IMR-90 (cell line): ENCODE measurements around the gene STAG1. TPM values are rescaled to one million over a fixed set of nuclear protein-coding genes. Genes with fewer than 3 reads are reported as not detected.
"Not testable (repeated sequence)": the region's sequence is repeated elsewhere in the genome, so short reads cannot be mapped to it uniquely, and the experiment has no call there.

Experiments
- ATAC-seq: fragments of 200-7000 bp; cut with Tn5 transposase; 2 replicates; pipeline ENCODE4 v1.9.1; 2020; ENCODE audit warnings: low read depth, mild to moderate bottlenecking, moderate library complexity
- BruUV-seq: library from RNA; stranded (reverse); fragments of 400-500 nt; replicated peaks from 2 replicates; lab custom pipeline; 2021; lab: Mats Ljungman, UMichigan
- CTCF ChIA-PET: fragments of 300-600 bp; formaldehyde crosslinking; extraction: SDS; loops from one replicate; lab custom pipeline; 2021; ENCODE audit warnings: antibody characterized with exemption; lab: Yijun Ruan, JAX
- POLR2A ChIA-PET: fragments of 300-600 bp; sonication (Branson Sonifier 250); formaldehyde crosslinking; loops from one replicate; lab custom pipeline; 2022; ENCODE audit warnings: antibody characterized with exemption; ENCODE audit not compliant: unreplicated experiment; lab: Charles Lee
- DNase-seq: peaks from one replicate; pipeline ENCODE4 v3.0.0; 2013
- H2AFZ ChIP-seq: replicated peaks from 2 replicates; pipeline ENCODE3; 2013; ENCODE audit warnings: low read length, mild to moderate bottlenecking; ENCODE audit not compliant: poor library complexity
- H2AK5ac ChIP-seq: 2 replicates; pipeline ENCODE4 v1.6.1; 2013; ENCODE audit warnings: low read depth, low read length, inconsistent platforms
- H2AK9ac ChIP-seq: replicated peaks from 2 replicates; pipeline ENCODE3; 2013; ENCODE audit warnings: mild to moderate bottlenecking, low read depth, low read length, moderate library complexity; ENCODE audit not compliant: poor library complexity
- H2BK120ac ChIP-seq: 2 replicates; pipeline ENCODE4 v1.6.1; 2013; ENCODE audit warnings: low read depth, low read length, inconsistent platforms
- H2BK15ac ChIP-seq: 3 replicates; pipeline ENCODE4 v1.6.1; 2013; ENCODE audit warnings: low read depth, low read length, inconsistent platforms
- H2BK20ac ChIP-seq: 2 replicates; pipeline ENCODE4 v1.6.1; 2013; ENCODE audit warnings: low read depth, mild to moderate bottlenecking, inconsistent platforms, low read length, moderate library complexity
- H2BK5ac ChIP-seq: 2 replicates; pipeline ENCODE4 v1.6.1; 2013; ENCODE audit warnings: mild to moderate bottlenecking, low read depth, low read length, inconsistent platforms; ENCODE audit not compliant: poor library complexity, severe bottlenecking
- H3K14ac ChIP-seq: replicated peaks from 2 replicates; pipeline ENCODE4 v1.6.1; 2013; ENCODE audit warnings: low read depth, low read length, inconsistent platforms
- H3K18ac ChIP-seq: 2 replicates; pipeline ENCODE4 v1.6.1; 2013; ENCODE audit warnings: low read depth, low read length, control low read depth
- H3K23ac ChIP-seq: 2 replicates; pipeline ENCODE4 v1.6.1; 2013; ENCODE audit warnings: low read depth, low read length, inconsistent platforms
- H3K27ac ChIP-seq: 2 replicates; pipeline ENCODE4 v1.5.1; 2013; ENCODE audit warnings: mild to moderate bottlenecking, control low read depth, low read length; ENCODE audit not compliant: insufficient read depth
- H3K27me3 ChIP-seq: 2 replicates; pipeline ENCODE4 v1.6.1; 2013; ENCODE audit warnings: low read length; ENCODE audit not compliant: control insufficient read depth, insufficient read depth
- H3K36me3 ChIP-seq: 2 replicates; pipeline ENCODE4 v1.6.1; 2013; ENCODE audit warnings: low read length, mixed read lengths; ENCODE audit not compliant: control insufficient read depth, insufficient read depth
- H3K4ac ChIP-seq: 2 replicates; pipeline ENCODE4 v1.6.1; 2013; ENCODE audit warnings: low read depth, low read length, inconsistent platforms
- H3K4me1 ChIP-seq: 2 replicates; pipeline ENCODE4 v1.6.1; 2013; ENCODE audit warnings: low read length, mixed read lengths; ENCODE audit not compliant: control insufficient read depth, insufficient read depth
- H3K4me2 ChIP-seq: 2 replicates; pipeline ENCODE4 v1.6.1; 2013; ENCODE audit warnings: low read depth, mild to moderate bottlenecking, control low read depth, low read length, moderate library complexity
- H3K4me3 ChIP-seq: 2 replicates; pipeline ENCODE4 v1.5.1; 2013; ENCODE audit warnings: low read depth, mild to moderate bottlenecking, control low read depth, low read length, moderate library complexity; ENCODE audit not compliant: insufficient read depth
- H3K56ac ChIP-seq: 2 replicates; pipeline ENCODE4 v1.6.1; 2013; ENCODE audit warnings: low read length, inconsistent platforms; ENCODE audit not compliant: insufficient read depth; ENCODE audit errors: extremely low read depth
- H3K79me1 ChIP-seq, 2 experiments: 2 replicates each; pipeline ENCODE4 v1.6.1; 2013; ENCODE audit warnings: low read length in 2 of 2, inconsistent platforms in 1 of 2, low read depth in 1 of 2
- H3K9ac ChIP-seq: 2 replicates; pipeline ENCODE4 v1.6.1; 2013; ENCODE audit warnings: low read depth, low read length, control low read depth
- H3K9me1 ChIP-seq: 2 replicates; pipeline ENCODE4 v1.6.1; 2013; ENCODE audit warnings: low read length, inconsistent platforms; ENCODE audit not compliant: insufficient read depth
- H3K9me3 ChIP-seq: 2 replicates; pipeline ENCODE4 v1.6.1; 2013; ENCODE audit warnings: low read length; ENCODE audit not compliant: control insufficient read depth, insufficient read depth
- H4K20me1 ChIP-seq: 2 replicates; pipeline ENCODE4 v1.6.1; 2013; ENCODE audit warnings: low read length, inconsistent platforms; ENCODE audit not compliant: insufficient read depth
- H4K5ac ChIP-seq: 2 replicates; pipeline ENCODE4 v1.6.1; 2013; ENCODE audit warnings: mild to moderate bottlenecking, low read depth, low read length, control low read depth
- H4K8ac ChIP-seq, 2 experiments: 2 replicates each; pipeline ENCODE4 v1.6.1; 2013; ENCODE audit warnings: low read depth in 2 of 2, low read length in 2 of 2, control low read depth in 1 of 2, inconsistent platforms in 1 of 2
- H4K91ac ChIP-seq: 2 replicates; pipeline ENCODE4 v1.6.1; 2013; ENCODE audit warnings: low read depth, low read length, inconsistent platforms; ENCODE audit not compliant: insufficient read depth
- BHLHE40 ChIP-seq: fragments of 150-350 bp; IDR thresholded peaks from 2 replicates; pipeline ENCODE4 v1.6.1; 2016; ENCODE audit warnings: mild to moderate bottlenecking, low read depth, low read length
- CEBPB ChIP-seq: IDR thresholded peaks from 2 replicates; pipeline ENCODE4 v1.6.1; 2012; ENCODE audit warnings: low read depth, low read length, improper control_type of control experiment
- CHD1 ChIP-seq: IDR thresholded peaks from 2 replicates; pipeline ENCODE4 v1.6.1; 2012; ENCODE audit warnings: low read depth, low read length, improper control_type of control experiment
- FOS ChIP-seq: fragments of 150-350 bp; IDR thresholded peaks from 2 replicates; pipeline ENCODE4 v1.6.1; 2016; ENCODE audit warnings: low read depth, low read length
- MAFK ChIP-seq: IDR thresholded peaks from 2 replicates; pipeline ENCODE4 v1.6.1; 2012; ENCODE audit warnings: low read depth, low read length, improper control_type of control experiment
- MAZ ChIP-seq: IDR thresholded peaks from 2 replicates; pipeline ENCODE4 v1.6.1; 2012; ENCODE audit warnings: low read depth, mild to moderate bottlenecking, low read length, improper control_type of control experiment, moderate library complexity, borderline replicate concordance
- MXI1 ChIP-seq: IDR thresholded peaks from 2 replicates; pipeline ENCODE4 v1.6.1; 2012; ENCODE audit warnings: low read depth, mild to moderate bottlenecking, low read length, moderate library complexity, borderline replicate concordance
- NFE2L2 ChIP-seq: fragments of 150-350 bp; IDR thresholded peaks from 2 replicates; pipeline ENCODE4 v1.6.1; 2016; ENCODE audit warnings: low read depth, mild to moderate bottlenecking, low read length
- POLR2A ChIP-seq: IDR thresholded peaks from 2 replicates; pipeline ENCODE4 v1.6.1; 2012; ENCODE audit warnings: mild to moderate bottlenecking, low read depth, low read length
- RAD21 ChIP-seq: IDR thresholded peaks from 2 replicates; pipeline ENCODE4 v1.6.1; 2012; ENCODE audit warnings: low read length, improper control_type of control experiment
- RCOR1 ChIP-seq: IDR thresholded peaks from 2 replicates; pipeline ENCODE4 v1.6.1; 2012; ENCODE audit warnings: mild to moderate bottlenecking, low read length, improper control_type of control experiment; ENCODE audit not compliant: insufficient replicate concordance
- RFX5 ChIP-seq: IDR thresholded peaks from 2 replicates; pipeline ENCODE4 v1.8.0; 2012; ENCODE audit warnings: low read depth, mild to moderate bottlenecking, low read length, moderate library complexity
- SMC3 ChIP-seq: fragments of 150-350 bp; IDR thresholded peaks from 2 replicates; pipeline ENCODE4 v1.6.1; 2016; ENCODE audit warnings: low read depth, mild to moderate bottlenecking, antibody characterized with exemption, low read length, moderate library complexity
- WGBS, 2 experiments: methylation state at CpG; one replicate each; pipeline versions ENCODE4 v1.1.5 to v1.1.7; 2013; ENCODE audit warnings: missing lambda C conversion rate in 2 of 2; ENCODE audit not compliant: insufficient read length in 1 of 2; ENCODE audit errors: extremely low coverage in 2 of 2; 5-methylcytosine and 5-hydroxymethylcytosine counted together
- dilution Hi-C: fragments of 300-500 bp; cut with HindIII; formaldehyde crosslinking; loops from one replicate; pipeline ENCODE4 v1.14.3; 2018; ENCODE audit warnings: low sequenced_read_pairs; ENCODE audit not compliant: unreplicated experiment
- in situ Hi-C: fragments of 300-500 bp; cut with MboI; formaldehyde crosslinking; loops from 3 replicates; pipeline ENCODE4 v1.14.3; 2019; ENCODE audit warnings: low sequenced_read_pairs, inconsistent platforms, mixed read lengths
- intact Hi-C: fragments of 100-400 bp; cut with micrococcal nuclease; formaldehyde crosslinking; loops from 2 replicates; pipeline ENCODE4 v1.10.0; 2022
- polyA plus RNA-seq, 3 experiments: library from polyadenylated mRNA; depleted of rRNA; stranded (reverse); fragments of >200 nt; gene quantifications; 2 replicates each; pipeline ENCODE4 v1.2.3, GENCODE V29; 2012; ENCODE audit warnings: low replicate concordance in 1 of 3
- total RNA-seq: library from RNA; depleted of rRNA; stranded (reverse); fragments of >200 nt; gene quantifications from 2 replicates; pipeline ENCODE4 v1.2.3, GENCODE V29; 2012

Gene STAG1
- total and polyA plus RNA-seq, 2 of the 4 experiments (the other 2 are of a cell fraction) = 9.6 to 32.3 TPM

- ATAC-seq = no peak
Observed at GRCh38 chr3:136740351-136740958, 11.7 kb downstream of the STAG1 start.

GRCh38 chr3:136736950-136737349 is 15.2 kb downstream of the STAG1 start:
- H3K4ac ChIP-seq, H3K9ac ChIP-seq, H2BK15ac ChIP-seq, H4K8ac ChIP-seq, H2BK120ac ChIP-seq, H3K4me3 ChIP-seq, H4K5ac ChIP-seq, H2BK5ac ChIP-seq, H3K23ac ChIP-seq, intact Hi-C loops, DNase-seq, H3K27me3 ChIP-seq, H3K27ac ChIP-seq, POLR2A ChIA-PET, H4K91ac ChIP-seq, H2AK9ac ChIP-seq, H3K9me3 ChIP-seq, BruUV-seq, ATAC-seq, dilution Hi-C loops, H2AFZ ChIP-seq, H3K56ac ChIP-seq, H3K4me1 ChIP-seq, H3K4me2 ChIP-seq, CTCF ChIA-PET, in situ Hi-C loops, H2BK20ac ChIP-seq, H3K18ac ChIP-seq, H3K14ac ChIP-seq, H3K9me1 ChIP-seq, H2AK5ac ChIP-seq, H3K36me3 ChIP-seq: not testable (repeated sequence)
- peaks cover 26 to 72% of the 10 kb centered on the region in 2 experiments for H3K79me1 ChIP-seq
- WGBS, 2 experiments = no CpG with 5 or more reads among the region's 8 CpGs
- H4K20me1 ChIP-seq = peaks cover 13% of the 10 kb centered on the region

More at GRCh38 chr3:136740351-136740958, 11.7 kb downstream of the STAG1 start:
- Histone ChIP-seq H3K9me3 (0 out of 2 replicates have a peak, but pooled peaks cover 2% of the 10 kb centered on the region), H4K91ac (no peak overlapping the region), H2BK15ac (no peak overlapping the region), H3K36me3 (no peaks in the 10 kb centered on the region), H3K4me3 (no peak overlapping the region), H3K23ac (no peak overlapping the region), H4K20me1 (peaks cover 13% of the 10 kb centered on the region; the same call in 1 of the 2 replicates), H3K14ac (no peak overlapping the region), H3K18ac (no peak overlapping the region), H3K4me1 (no peaks in the 10 kb centered on the region), H2BK20ac (no peak overlapping the region), H2AFZ (no peak overlapping the region), H3K4me2 (no peak overlapping the region), H4K8ac (no peak overlapping the region), H2AK5ac (no peak overlapping the region), H3K9me1 (peaks cover 8% of the 10 kb centered on the region), H3K27me3 (no peaks in the 10 kb centered on the region), H3K79me1 (peaks cover 18 to 62% of the 10 kb centered on the region in 2 experiments), H3K4ac (no peak overlapping the region), H3K9ac (no peak overlapping the region), H3K27ac (no peak overlapping the region), H3K56ac (no peak overlapping the region), H2AK9ac (no peak overlapping the region), H2BK120ac (no peak overlapping the region), H2BK5ac (no peak overlapping the region), H4K5ac (no peak overlapping the region)
- no CpG with 5 or more reads among the region's 7 CpGs for WGBS, 2 experiments
- POLR2A ChIA-PET = no interaction called here
- DNase-seq = no peak
- BruUV-seq = no TSS peak
- TF ChIP-seq SMC3 (no peak), BHLHE40 (no peak), CEBPB (no peak), CHD1 (no peak), MAFK (no peak), RAD21 (no peak), MAZ (no peak), MXI1 (no peak), RCOR1 (no peak), RFX5 (no peak), POLR2A (no peak), NFE2L2 (no peak), FOS (no peak)
- in situ Hi-C loops (loop anchor here (10.0 kb wide), 1 partner anchor 346 kb away; no protein-coding TSS in a partner anchor), dilution Hi-C loops (no loop called here), intact Hi-C loops (loop anchor here (10.0 kb wide), 1 partner anchor 116 kb away; no protein-coding TSS in a partner anchor)
- CTCF ChIA-PET = no interaction called here
